Panc1 (cell line): Measurements from ENCODE around the gene HK2. TPM values are rescaled to one million over a fixed set of nuclear protein-coding genes. Genes with fewer than 3 reads are reported as not detected.

ENCODE experiments used
- ATAC-seq: fragments of 200-7000 bp; cut with Tn5 transposase; 2 replicates; pipeline ENCODE4 v1.9.1; 2020; ENCODE audit warnings: mild to moderate bottlenecking, moderate library complexity
- BruUV-seq: library from RNA; stranded (reverse); fragments of 400-500 nt; replicated peaks from 2 replicates; lab custom pipeline; 2021; lab: Mats Ljungman, UMichigan
- CTCF ChIA-PET: fragments of 300-600 bp; sonication (Branson Sonifier 250); formaldehyde crosslinking; loops from one replicate; lab custom pipeline; 2022; ENCODE audit warnings: antibody characterized with exemption; lab: Charles Lee
- POLR2A ChIA-PET: fragments of 300-600 bp; sonication (Branson Sonifier 250); formaldehyde crosslinking; loops from one replicate; lab custom pipeline; 2022; ENCODE audit warnings: antibody characterized with exemption; lab: Charles Lee
- DNase-seq: peaks from one replicate; pipeline ENCODE4 v3.0.0-alpha.2; 2010; ENCODE audit warnings: low read depth, low spot score
- H3K27ac ChIP-seq: 2 replicates; pipeline ENCODE4 v1.5.1; 2011; ENCODE audit warnings: mild to moderate bottlenecking, low read length, inconsistent platforms
- H3K27me3 ChIP-seq: fragments of 200-500 bp; sonication (Bioruptor generic); 2 replicates; pipeline ENCODE4 v1.6.0; 2014; ENCODE audit warnings: low read length, inconsistent platforms; ENCODE audit not compliant: control insufficient read depth, insufficient read depth
- H3K36me3 ChIP-seq: fragments of 200-500 bp; sonication (Bioruptor generic); 2 replicates; pipeline ENCODE4 v1.5.1; 2014; ENCODE audit warnings: inconsistent platforms, mild to moderate bottlenecking, low read length, moderate library complexity; ENCODE audit not compliant: control insufficient read depth, insufficient read depth
- H3K4me1 ChIP-seq: 2 replicates; pipeline ENCODE4 v1.5.1; 2011; ENCODE audit warnings: inconsistent platforms, mild to moderate bottlenecking, low read length, moderate library complexity; ENCODE audit not compliant: control insufficient read depth, insufficient read depth
- H3K4me3 ChIP-seq, 2 experiments: 2 replicates each; pipeline ENCODE4 v1.5.1; 2011 to 2012; ENCODE audit warnings: low read depth in 2 of 2, low read length in 2 of 2, mild to moderate bottlenecking in 2 of 2, inconsistent platforms in 1 of 2, moderate library complexity in 1 of 2
- H3K9me3 ChIP-seq: fragments of 200-500 bp; sonication (Bioruptor generic); 2 replicates; pipeline ENCODE4 v1.5.1; 2014; ENCODE audit warnings: low read depth, mild to moderate bottlenecking, inconsistent platforms, low read length, moderate library complexity; ENCODE audit not compliant: control insufficient read depth, insufficient read depth
- POLR2AphosphoS5 ChIP-seq: IDR thresholded peaks from 2 replicates; pipeline ENCODE4 v1.6.1; 2012; ENCODE audit warnings: mild to moderate bottlenecking, low read depth, low read length, moderate library complexity
- SIN3A ChIP-seq: IDR thresholded peaks from 2 replicates; pipeline ENCODE4 v1.6.1; 2012; ENCODE audit warnings: low read depth, mild to moderate bottlenecking, low read length, moderate library complexity, borderline replicate concordance; ENCODE audit not compliant: insufficient read depth
- TCF7L2 ChIP-seq: IDR thresholded peaks from 2 replicates; pipeline ENCODE4 v1.6.1; 2011; ENCODE audit warnings: mild to moderate bottlenecking, low read depth, low read length, inconsistent platforms
- in situ Hi-C: cut with HindIII; loops from 2 replicates; pipeline ENCODE4 v1.10.0; 2016; ENCODE audit warnings: low sequenced_read_pairs, low pct_unique_long_range_greater_than_20kb
- intact Hi-C: fragments of 100-400 bp; cut with micrococcal nuclease; formaldehyde crosslinking; loops from one replicate; pipeline ENCODE4 v1.10.0; 2022; ENCODE audit not compliant: unreplicated experiment
- total RNA-seq: library from RNA; stranded (reverse); gene quantifications from one replicate; pipeline ENCODE4 v1.2.1, GENCODE V29; 2021; ENCODE audit not compliant: unreplicated experiment
- TF ChIP-seq, protein P1 (sequence below): fragments of 450-650 bp; IDR thresholded peaks from 2 replicates; pipeline ENCODE4 v1.5.1; 2017; ENCODE audit warnings: mild to moderate bottlenecking
- TF ChIP-seq, protein P2 (sequence below), 2 experiments: IDR thresholded peaks; 2 replicates each; pipeline ENCODE4 v1.6.1; 2011 to 2012; ENCODE audit warnings: low read depth in 2 of 2, control low read depth in 1 of 2, low read length in 1 of 2, mild to moderate bottlenecking in 1 of 2, moderate library complexity in 1 of 2; ENCODE audit not compliant: insufficient read depth in 1 of 2

The HK2 gene
- total RNA-seq, 1 experiment from 2014 or later: 1.7 TPM

DNA sequence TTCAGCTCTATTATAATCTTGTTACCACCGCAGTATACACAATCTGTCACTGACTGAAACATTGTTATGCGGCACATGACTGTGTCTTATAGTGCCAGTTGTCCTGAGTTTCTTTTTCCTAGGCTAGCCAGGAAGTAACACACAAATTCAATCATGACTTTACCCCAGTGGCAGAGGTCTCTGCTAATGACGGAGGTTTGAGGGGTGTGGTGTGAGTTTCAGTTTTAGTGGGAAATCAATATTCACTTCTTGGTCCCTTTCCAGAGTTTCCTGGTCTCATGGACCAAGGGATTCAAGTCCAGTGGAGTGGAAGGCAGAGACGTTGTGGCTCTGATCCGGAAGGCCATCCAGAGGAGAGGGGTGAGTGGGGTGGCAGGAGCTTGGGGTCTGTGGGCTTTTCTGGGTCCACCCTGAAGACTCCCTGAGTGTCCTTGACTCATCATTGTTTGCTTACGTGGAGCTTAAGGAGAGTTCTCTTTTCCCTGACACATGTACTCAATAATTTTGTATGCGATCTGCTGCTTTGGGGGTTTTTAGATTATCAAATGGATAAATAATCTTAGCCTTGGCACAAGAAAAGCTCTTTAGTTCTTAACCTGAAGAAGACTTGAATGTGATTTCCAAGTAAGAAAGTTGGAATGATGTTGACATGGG, 39.2 kb downstream of the HK2 start:
- intact Hi-C loops: no loop called here

DNA sequence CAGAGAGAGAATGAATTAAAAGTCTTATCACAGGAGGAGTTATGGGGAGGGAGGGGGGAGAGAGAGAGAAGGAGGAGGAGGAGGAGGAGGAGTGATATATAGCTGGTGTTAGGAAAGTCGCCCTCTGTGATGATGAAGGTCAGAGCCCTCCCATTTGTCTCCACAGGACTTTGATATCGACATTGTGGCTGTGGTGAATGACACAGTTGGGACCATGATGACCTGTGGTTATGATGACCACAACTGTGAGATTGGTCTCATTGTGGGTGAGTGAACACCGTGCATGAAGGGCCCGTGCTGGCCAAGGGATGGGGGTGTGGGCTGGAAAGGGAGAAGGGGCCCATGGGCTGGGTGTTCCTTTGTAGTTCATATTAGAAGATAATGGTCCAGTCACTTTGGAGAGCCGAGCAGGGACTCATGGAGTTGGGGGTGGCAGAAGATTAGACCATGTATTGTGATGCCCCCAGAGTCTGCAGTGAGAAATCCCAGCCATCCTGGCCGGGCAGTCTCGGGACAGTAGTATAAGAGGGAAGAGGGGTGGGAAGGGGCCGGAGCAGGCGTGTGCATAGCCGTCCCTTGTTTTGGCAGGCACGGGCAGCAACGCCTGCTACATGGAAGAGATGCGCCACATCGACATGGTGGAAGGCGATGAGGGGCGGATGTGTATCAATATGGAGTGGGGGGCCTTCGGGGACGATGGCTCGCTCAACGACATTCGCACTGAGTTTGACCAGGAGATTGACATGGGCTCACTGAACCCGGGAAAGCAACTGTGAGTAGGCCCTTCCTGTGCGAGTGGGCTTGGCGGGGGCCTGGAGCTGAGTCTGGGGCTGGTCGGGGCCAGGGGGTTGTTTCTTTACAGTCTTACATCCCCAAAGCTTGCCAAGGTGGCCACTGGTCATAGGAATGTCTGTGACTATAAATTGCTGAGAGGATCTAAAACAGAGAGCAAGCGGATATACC, 40.0 kb downstream of the HK2 start:
- no peaks in the 10 kb centered on the region for H3K9me3 ChIP-seq
- in situ Hi-C loops (no loop called here), intact Hi-C loops (no loop called here)
- ChIA-PET POLR2A (no interaction called here), CTCF (no interaction called here)
- H3K27ac ChIP-seq: no peak overlapping the region
- no TSS peak for BruUV-seq
- no peak for DNase-seq
- no peak overlapping the region for H3K4me3 ChIP-seq
- H3K27me3 ChIP-seq: no peaks in the 10 kb centered on the region
- TF ChIP-seq, protein P1, sequence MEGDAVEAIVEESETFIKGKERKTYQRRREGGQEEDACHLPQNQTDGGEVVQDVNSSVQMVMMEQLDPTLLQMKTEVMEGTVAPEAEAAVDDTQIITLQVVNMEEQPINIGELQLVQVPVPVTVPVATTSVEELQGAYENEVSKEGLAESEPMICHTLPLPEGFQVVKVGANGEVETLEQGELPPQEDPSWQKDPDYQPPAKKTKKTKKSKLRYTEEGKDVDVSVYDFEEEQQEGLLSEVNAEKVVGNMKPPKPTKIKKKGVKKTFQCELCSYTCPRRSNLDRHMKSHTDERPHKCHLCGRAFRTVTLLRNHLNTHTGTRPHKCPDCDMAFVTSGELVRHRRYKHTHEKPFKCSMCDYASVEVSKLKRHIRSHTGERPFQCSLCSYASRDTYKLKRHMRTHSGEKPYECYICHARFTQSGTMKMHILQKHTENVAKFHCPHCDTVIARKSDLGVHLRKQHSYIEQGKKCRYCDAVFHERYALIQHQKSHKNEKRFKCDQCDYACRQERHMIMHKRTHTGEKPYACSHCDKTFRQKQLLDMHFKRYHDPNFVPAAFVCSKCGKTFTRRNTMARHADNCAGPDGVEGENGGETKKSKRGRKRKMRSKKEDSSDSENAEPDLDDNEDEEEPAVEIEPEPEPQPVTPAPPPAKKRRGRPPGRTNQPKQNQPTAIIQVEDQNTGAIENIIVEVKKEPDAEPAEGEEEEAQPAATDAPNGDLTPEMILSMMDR: no peak
- TF ChIP-seq, protein P2, sequence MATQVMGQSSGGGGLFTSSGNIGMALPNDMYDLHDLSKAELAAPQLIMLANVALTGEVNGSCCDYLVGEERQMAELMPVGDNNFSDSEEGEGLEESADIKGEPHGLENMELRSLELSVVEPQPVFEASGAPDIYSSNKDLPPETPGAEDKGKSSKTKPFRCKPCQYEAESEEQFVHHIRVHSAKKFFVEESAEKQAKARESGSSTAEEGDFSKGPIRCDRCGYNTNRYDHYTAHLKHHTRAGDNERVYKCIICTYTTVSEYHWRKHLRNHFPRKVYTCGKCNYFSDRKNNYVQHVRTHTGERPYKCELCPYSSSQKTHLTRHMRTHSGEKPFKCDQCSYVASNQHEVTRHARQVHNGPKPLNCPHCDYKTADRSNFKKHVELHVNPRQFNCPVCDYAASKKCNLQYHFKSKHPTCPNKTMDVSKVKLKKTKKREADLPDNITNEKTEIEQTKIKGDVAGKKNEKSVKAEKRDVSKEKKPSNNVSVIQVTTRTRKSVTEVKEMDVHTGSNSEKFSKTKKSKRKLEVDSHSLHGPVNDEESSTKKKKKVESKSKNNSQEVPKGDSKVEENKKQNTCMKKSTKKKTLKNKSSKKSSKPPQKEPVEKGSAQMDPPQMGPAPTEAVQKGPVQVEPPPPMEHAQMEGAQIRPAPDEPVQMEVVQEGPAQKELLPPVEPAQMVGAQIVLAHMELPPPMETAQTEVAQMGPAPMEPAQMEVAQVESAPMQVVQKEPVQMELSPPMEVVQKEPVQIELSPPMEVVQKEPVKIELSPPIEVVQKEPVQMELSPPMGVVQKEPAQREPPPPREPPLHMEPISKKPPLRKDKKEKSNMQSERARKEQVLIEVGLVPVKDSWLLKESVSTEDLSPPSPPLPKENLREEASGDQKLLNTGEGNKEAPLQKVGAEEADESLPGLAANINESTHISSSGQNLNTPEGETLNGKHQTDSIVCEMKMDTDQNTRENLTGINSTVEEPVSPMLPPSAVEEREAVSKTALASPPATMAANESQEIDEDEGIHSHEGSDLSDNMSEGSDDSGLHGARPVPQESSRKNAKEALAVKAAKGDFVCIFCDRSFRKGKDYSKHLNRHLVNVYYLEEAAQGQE (IDR thresholded peaks at IDR 0.05; ENCODE audit: insufficient read depth in 1 of 2, low read depth in 2 of 2, low read length in 1 of 2): no peak
- no peak for TF ChIP-seq TCF7L2
- TF ChIP-seq SIN3A: no peak
- TF ChIP-seq POLR2AphosphoS5: no peak
- no peaks in the 10 kb centered on the region for H3K4me1 ChIP-seq
- ATAC-seq: no peak
- H3K36me3 ChIP-seq: no peaks in the 10 kb centered on the region

More for the DNA sequence above, 39.2 kb downstream of the HK2 start:
- no peaks in the 10 kb centered on the region for H3K36me3 ChIP-seq
- TF ChIP-seq, protein P1: no peak
- TF ChIP-seq, protein P2 (IDR thresholded peaks at IDR 0.05; ENCODE audit: insufficient read depth in 1 of 2, low read depth in 2 of 2, low read length in 1 of 2): no peak
- no peak for TF ChIP-seq TCF7L2
- no peak for TF ChIP-seq POLR2AphosphoS5
- no peak for TF ChIP-seq SIN3A
- CTCF ChIA-PET: no interaction called here
- in situ Hi-C loops: no loop called here
- ATAC-seq (no peak), DNase-seq (no peak)
- no TSS peak for BruUV-seq
- H3K9me3 ChIP-seq: no peaks in the 10 kb centered on the region
- H3K4me1 ChIP-seq: no peaks in the 10 kb centered on the region; the same call in 1 of the 2 replicates
- POLR2A ChIA-PET: no interaction called here
- no peak overlapping the region for H3K4me3 ChIP-seq
- H3K27ac ChIP-seq: no peak overlapping the region
- H3K27me3 ChIP-seq: no peaks in the 10 kb centered on the region
